ENCODE results near the gene COPG2. TPM values are rescaled to one million over a fixed set of nuclear protein-coding genes. Genes with fewer than 3 reads are reported as not detected.

The COPG2 gene
- total and polyA plus RNA-seq, 2 of the 4 experiments (the other 2 are of a cell fraction), result 18.1 to 50.0 TPM

GRCh38 chr7:130491841-130492522, 176.6 kb downstream of the COPG2 start, which contains the start of gene MEST:
Gene MEST (plus strand): TSS chr7:130492085. CDS start chr7:130492314, 229 bp downstream.
- Histone ChIP-seq H3K9ac (ENCODE audit: low read depth, low read length) (peak within 1 kb of the TSS; percentile 53), H2AFZ (replicated peaks; ENCODE audit: low read length, poor library complexity) (peak within 1 kb of the TSS; percentile 86), H3K4me1 (ENCODE audit: control insufficient read depth, insufficient read depth, low read length) (peaks cover 11% of the 10 kb centered on the region), H3K9me1 (ENCODE audit: insufficient read depth, low read length) (no peaks in the 10 kb centered on the region), H2BK20ac (ENCODE audit: low read depth, low read length) (0 out of 2 replicates have a peak within 1 kb of the TSS, but pooled peaks have one; percentile 47), H3K9me3 (ENCODE audit: control insufficient read depth, insufficient read depth, low read length) (no peaks in the 10 kb centered on the region), H3K79me1 (ENCODE audit: low read depth in 1 of 2, low read length in 2 of 2) (peaks cover 0 to 3% of the 10 kb centered on the region in 2 experiments; a peak in 1 of 4 replicates), H3K27me3 (ENCODE audit: control insufficient read depth, insufficient read depth, low read length) (no peaks in the 10 kb centered on the region), H3K18ac (ENCODE audit: low read depth, low read length) (peak within 1 kb of the TSS; percentile 61; the same call in 1 of the 2 replicates), H3K36me3 (ENCODE audit: control insufficient read depth, insufficient read depth, low read length) (no peaks in the 10 kb centered on the region), H4K20me1 (ENCODE audit: insufficient read depth, low read length) (no peaks in the 10 kb centered on the region), H3K4me3 (ENCODE audit: insufficient read depth, low read depth, low read length) (peak within 1 kb of the TSS; percentile 71), H2AK9ac (replicated peaks; ENCODE audit: low read depth, low read length, poor library complexity) (peak within 1 kb of the TSS; percentile 71), H4K8ac (ENCODE audit: low read depth in 2 of 2, low read length in 2 of 2) (peak within 1 kb of the TSS; percentile 31 to 75; a peak in 3 of 4 replicates), H3K14ac (replicated peaks; ENCODE audit: low read depth, low read length) (peak within 1 kb of the TSS; percentile 62), H3K56ac (ENCODE audit: extremely low read depth, insufficient read depth, low read length) (peak within 1 kb of the TSS; percentile 19; the same call in 1 of the 2 replicates), H2AK5ac (ENCODE audit: low read depth, low read length) (no peak within 1 kb of the TSS), H4K5ac (ENCODE audit: low read depth, low read length) (peak within 1 kb of the TSS; percentile 33; the same call in 1 of the 2 replicates), H2BK15ac (ENCODE audit: low read depth, low read length) (peak within 1 kb of the TSS; percentile 70; the same call in 1 of the 3 replicates), H3K23ac (ENCODE audit: low read depth, low read length) (peak within 1 kb of the TSS; percentile 77), H3K27ac (ENCODE audit: insufficient read depth, low read length) (peak within 1 kb of the TSS; percentile 45), H2BK120ac (ENCODE audit: low read depth, low read length) (peak within 1 kb of the TSS; percentile 72), H2BK5ac (ENCODE audit: low read depth, low read length, poor library complexity, severe bottlenecking) (peak within 1 kb of the TSS; percentile 41), H4K91ac (ENCODE audit: insufficient read depth, low read depth, low read length) (peak within 1 kb of the TSS; percentile 51; the same call in 1 of the 2 replicates), H3K4me2 (ENCODE audit: low read depth, low read length) (peak within 1 kb of the TSS; percentile 68), H3K4ac (ENCODE audit: low read depth, low read length) (peak within 1 kb of the TSS; percentile 62)
- 56% methylated on average over 47 of the region's 71 CpGs; no CpG with 5 or more reads in 1 of the 2 experiments for WGBS, 2 experiments (ENCODE audit: extremely low coverage in 2 of 2, insufficient read length in 1 of 2)
- intact Hi-C loops (cut with micrococcal nuclease), result loop anchor here (1.0 to 10.0 kb wide), 5 partner anchors 60 to 419 kb away; no protein-coding TSS in a partner anchor
- dilution Hi-C loops (cut with HindIII; ENCODE audit: low sequenced_read_pairs, unreplicated experiment), result no loop called here
- CTCF ChIA-PET, result no interaction called here
- 0 out of 2 replicates have a peak, but pooled peaks have one; percentile 11 for TF ChIP-seq MXI1 (IDR thresholded peaks at IDR 0.05; ENCODE audit: borderline replicate concordance, low read depth, low read length)
- TF ChIP-seq POLR2A (IDR thresholded peaks at IDR 0.05; ENCODE audit: low read depth, low read length), result 0 out of 2 replicates have a peak, but pooled peaks have one; percentile 22
- no peak for TF ChIP-seq SMC3 (IDR thresholded peaks at IDR 0.05; ENCODE audit: low read depth, low read length)
- no TSS peak for BruUV-seq (replicated peaks)
- in situ Hi-C loops (cut with MboI; ENCODE audit: low sequenced_read_pairs), result no loop called here
- DNase-seq (peak; percentile 47), ATAC-seq (ENCODE audit: low read depth) (peak; percentile 61)
- POLR2A ChIA-PET (ENCODE audit: unreplicated experiment), result no interaction called here
